Nephron (organoid): ENCODE measurements around the gene ATP6V1B1.
"Not testable (repeated sequence)": the region's sequence is repeated elsewhere in the genome, so short reads cannot be mapped to it uniquely, and the experiment has no call there.

Experiments used
- H3K27ac Mint-ChIP-seq, 3 experiments: 2 replicates each; pipeline ENCODE4 v1.8.0; 2020; ENCODE audit warnings: mixed read lengths in 3 of 3, mild to moderate bottlenecking in 2 of 3, moderate library complexity in 1 of 3
- H3K27me3 Mint-ChIP-seq: 2 replicates; pipeline ENCODE4 v1.8.0; 2021; ENCODE audit warnings: low read depth, mild to moderate bottlenecking, moderate library complexity, mixed read lengths
- H3K36me3 Mint-ChIP-seq: 2 replicates; pipeline ENCODE4 v1.8.0; 2020; ENCODE audit warnings: low read depth, mixed read lengths
- H3K4me1 Mint-ChIP-seq: 2 replicates; pipeline ENCODE4 v1.8.0; 2020; ENCODE audit warnings: mixed read lengths
- H3K4me3 Mint-ChIP-seq, 3 experiments: 2 replicates each; pipeline ENCODE4 v1.8.0; 2020; ENCODE audit warnings: mild to moderate bottlenecking in 3 of 3, mixed read lengths in 3 of 3, moderate library complexity in 2 of 3
- H3K9me3 Mint-ChIP-seq: 2 replicates; pipeline ENCODE4 v1.8.0; 2020; ENCODE audit warnings: mixed read lengths
- CTCF ChIP-seq, 3 experiments: fragments of 200-600 bp; sonication (generic); IDR thresholded peaks; one replicate each; pipeline ENCODE4 v1.5.0; 2021; ENCODE audit warnings: antibody characterized with exemption in 3 of 3; ENCODE audit not compliant: unreplicated experiment in 3 of 3

Gene ATP6V1B1

DNA sequence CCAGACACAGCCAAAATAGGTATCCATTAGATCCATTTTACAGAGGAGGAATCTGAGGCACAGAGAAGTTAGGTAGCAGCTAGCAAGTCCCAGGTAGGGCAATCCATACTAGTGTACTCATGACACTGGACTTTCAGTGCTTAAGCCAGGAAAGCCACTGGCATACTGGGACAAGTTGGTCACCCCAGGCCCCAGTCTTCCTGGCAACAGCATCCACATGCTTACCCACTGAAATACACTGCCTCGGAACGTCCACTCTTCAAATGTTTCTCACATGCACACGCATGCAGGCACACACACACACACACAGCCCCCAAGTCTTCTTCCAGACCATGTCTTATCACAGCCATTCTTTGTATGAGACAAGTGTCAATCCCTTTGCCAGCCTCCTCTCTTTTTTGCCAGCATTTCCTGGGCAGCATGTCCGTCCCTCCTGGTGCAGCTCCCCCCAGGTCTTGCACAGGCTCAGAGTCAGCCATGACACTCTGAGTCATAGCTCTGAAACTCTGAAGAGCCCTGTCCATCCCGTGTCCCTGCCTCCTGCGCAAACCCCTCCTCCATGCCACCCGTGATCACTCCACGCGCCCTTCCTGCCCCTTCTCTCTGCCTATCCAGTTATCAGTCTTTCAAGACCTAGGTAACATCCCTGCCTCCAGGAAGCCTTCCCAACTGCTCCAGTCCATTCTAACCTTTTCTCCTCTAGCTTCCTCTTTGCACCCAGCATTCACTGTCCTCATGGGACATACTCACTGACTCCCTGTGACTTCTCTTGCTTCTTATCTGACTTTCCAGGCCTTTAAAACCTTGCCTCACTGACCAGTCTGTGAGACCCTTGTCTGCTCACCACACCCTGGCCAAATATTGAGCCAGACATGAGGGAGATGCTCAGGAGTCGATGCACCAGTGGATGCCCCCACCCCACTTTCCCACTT is 69.8 kb downstream of the ATP6V1B1 start:
- H3K27me3 Mint-ChIP-seq: peaks cover 18% of the 10 kb centered on the region
- no peak for TF ChIP-seq CTCF (IDR thresholded peaks at IDR 0.05; ENCODE audit: unreplicated experiment in 3 of 3)
- H3K4me3 Mint-ChIP-seq: no peak overlapping the region

DNA sequence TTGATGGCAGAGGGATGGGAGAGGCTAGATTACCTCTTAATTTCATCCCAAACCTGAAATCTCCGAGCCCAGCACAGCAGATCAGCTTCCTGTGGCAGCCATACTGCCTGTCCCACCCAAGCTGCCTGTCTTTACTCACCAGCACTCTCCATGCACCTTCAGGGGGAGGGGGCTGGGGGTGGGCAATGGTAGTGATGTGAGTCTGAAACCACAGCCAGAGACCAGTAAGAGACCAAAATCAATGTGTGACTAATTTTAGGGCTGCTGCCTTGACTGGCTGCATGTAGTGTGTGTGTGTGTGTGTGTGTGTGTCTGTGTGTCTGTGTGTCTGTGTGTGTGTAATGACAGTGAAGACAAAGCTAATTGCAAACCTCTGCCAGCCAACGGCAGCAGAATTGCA is 70.6 kb downstream of the ATP6V1B1 start:
- no peak for TF ChIP-seq CTCF (IDR thresholded peaks at IDR 0.05; ENCODE audit: unreplicated experiment in 3 of 3)
- peaks cover 12% of the 10 kb centered on the region for H3K27me3 Mint-ChIP-seq
- no peaks in the 10 kb centered on the region for H3K9me3 Mint-ChIP-seq
- no peaks in the 10 kb centered on the region for H3K36me3 Mint-ChIP-seq
- no peaks in the 10 kb centered on the region for H3K4me1 Mint-ChIP-seq
- H3K27ac Mint-ChIP-seq: no peak overlapping the region
- no peak overlapping the region for H3K4me3 Mint-ChIP-seq

More for the DNA sequence above, 69.8 kb downstream of the ATP6V1B1 start:
- Mint-ChIP-seq H3K36me3 (no peaks in the 10 kb centered on the region), H3K9me3 (no peaks in the 10 kb centered on the region), H3K4me1 (no peaks in the 10 kb centered on the region), H3K27ac (no peak overlapping the region)

DNA sequence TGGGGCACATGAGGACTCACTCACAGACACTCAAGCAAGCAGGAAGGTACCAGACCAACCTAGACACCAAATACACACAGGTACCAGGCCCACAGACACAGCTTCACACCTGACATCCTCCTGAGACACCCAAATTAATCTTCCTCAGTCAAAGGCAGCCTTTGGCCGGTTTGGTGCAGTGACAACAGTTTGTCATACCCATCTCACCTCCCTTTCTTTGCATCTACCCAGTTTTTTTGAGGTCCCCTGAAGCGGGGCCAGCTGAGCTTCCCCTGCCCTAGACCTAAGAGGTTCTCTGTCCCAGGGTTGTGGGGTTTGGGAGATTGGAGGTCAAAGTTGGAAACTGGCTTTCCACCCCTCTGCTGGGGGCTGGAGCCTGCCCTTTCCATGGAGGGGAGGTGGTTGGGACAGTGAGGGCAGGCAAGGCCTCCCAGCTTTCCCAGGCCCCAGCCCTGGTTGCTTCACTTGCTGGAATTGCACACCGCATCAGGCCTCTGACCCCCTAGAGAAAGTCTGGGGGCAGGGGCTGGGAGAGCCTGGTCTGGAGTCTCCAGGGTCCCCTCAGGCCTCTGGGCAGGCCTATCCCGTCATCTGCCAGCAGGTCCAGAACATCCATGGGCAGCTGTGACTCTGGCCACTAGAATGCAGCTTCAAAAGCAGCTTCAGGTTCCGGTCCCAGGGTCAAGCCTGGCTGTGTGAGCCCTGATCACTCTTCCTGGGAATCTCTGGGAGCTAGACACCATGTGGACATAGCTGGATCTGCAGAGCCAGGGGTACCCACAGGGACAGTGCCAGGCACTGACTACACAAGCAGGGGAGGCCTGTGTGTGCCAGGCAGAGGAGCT is 71.5 kb downstream of the ATP6V1B1 start:
- Mint-ChIP-seq H3K4me1 (no peaks in the 10 kb centered on the region), H3K27ac (no peak overlapping the region), H3K9me3 (no peaks in the 10 kb centered on the region), H3K27me3 (peaks cover 12% of the 10 kb centered on the region), H3K4me3 (no peak overlapping the region), H3K36me3 (no peaks in the 10 kb centered on the region)
- no peak for TF ChIP-seq CTCF (IDR thresholded peaks at IDR 0.05; ENCODE audit: unreplicated experiment in 3 of 3)

DNA sequence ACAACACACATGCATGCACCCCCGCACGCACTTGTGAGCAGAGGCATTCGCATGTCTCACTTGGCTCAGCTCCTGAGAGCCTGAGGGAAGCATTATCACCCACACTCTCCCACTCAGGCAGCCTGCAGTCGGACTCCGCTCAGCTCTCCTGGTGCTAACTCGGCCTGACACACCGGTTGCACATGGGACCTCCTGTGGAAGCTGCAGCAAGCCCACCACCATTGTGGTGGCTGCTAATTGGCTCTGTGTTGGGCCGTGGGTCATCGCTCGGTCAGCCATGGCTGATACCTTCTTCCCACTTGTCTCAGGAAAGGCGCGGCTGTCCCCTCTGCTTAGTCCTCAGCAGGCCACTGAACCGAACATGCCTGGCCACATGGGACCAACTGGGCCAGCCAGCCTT is 72.6 kb downstream of the ATP6V1B1 start:
- no peaks in the 10 kb centered on the region for H3K4me1 Mint-ChIP-seq
- no peaks in the 10 kb centered on the region for H3K36me3 Mint-ChIP-seq
- H3K9me3 Mint-ChIP-seq: no peaks in the 10 kb centered on the region
- no peak for TF ChIP-seq CTCF (IDR thresholded peaks at IDR 0.05; ENCODE audit: unreplicated experiment in 3 of 3)
- H3K27ac Mint-ChIP-seq: no peak overlapping the region
- H3K27me3 Mint-ChIP-seq: peaks cover 8% of the 10 kb centered on the region
- H3K4me3 Mint-ChIP-seq: no peak overlapping the region

DNA sequence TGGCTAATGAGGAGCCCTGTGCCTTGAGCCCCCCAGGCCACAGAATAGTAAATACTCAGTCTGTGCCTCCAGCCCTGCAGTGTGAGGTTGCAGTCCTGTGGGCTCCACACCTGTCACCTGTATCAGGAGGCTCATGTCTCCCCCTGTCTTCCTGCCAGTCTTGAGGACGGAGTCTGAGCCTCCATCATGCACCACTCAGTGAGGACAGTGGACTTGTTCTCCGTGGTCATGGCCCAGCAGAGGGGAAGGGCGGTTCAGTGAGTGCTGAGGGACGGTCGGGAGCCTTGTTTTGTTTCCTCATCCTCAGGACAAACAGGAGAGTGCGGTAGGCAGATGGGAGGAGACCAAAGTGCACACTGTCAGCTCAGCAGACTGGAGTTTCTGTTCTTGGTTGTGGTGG is 76.1 kb downstream of the ATP6V1B1 start:
- H3K4me1 Mint-ChIP-seq, H3K36me3 Mint-ChIP-seq, H3K27me3 Mint-ChIP-seq, H3K4me3 Mint-ChIP-seq, H3K27ac Mint-ChIP-seq, H3K9me3 Mint-ChIP-seq: not testable (repeated sequence)
